Measurements from ENCODE around the gene ZNFX1. TPM values are rescaled to one million over a fixed set of nuclear protein-coding genes. Genes with fewer than 3 reads are reported as not detected.

ZNFX1 gene
- total RNA-seq, 4 donors from 2014 or later: 28.7 to 34.9 (median 31.1) TPM

DNA sequence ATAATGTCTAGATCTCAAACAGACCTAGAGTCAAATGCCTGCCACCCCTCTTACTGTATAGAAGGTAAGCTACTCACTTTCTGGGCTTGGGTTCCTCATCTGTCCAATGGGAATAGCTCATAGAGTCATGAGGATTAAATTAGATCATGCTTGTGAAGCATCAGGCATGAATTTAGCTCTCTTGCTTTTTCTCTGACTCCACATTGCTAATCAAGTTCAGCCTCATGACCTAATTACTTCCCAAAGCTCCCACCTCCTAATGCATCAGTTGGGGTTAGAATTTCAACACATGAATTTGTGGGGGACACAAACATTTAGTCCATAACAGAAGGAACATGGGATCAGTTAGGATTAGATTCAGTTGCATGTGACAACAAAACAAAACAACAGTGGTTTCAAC is 63.3 kb downstream of the ZNFX1 start:
- no peaks in the 10 kb centered on the region for H3K27me3 ChIP-seq
- TF ChIP-seq, protein P1, sequence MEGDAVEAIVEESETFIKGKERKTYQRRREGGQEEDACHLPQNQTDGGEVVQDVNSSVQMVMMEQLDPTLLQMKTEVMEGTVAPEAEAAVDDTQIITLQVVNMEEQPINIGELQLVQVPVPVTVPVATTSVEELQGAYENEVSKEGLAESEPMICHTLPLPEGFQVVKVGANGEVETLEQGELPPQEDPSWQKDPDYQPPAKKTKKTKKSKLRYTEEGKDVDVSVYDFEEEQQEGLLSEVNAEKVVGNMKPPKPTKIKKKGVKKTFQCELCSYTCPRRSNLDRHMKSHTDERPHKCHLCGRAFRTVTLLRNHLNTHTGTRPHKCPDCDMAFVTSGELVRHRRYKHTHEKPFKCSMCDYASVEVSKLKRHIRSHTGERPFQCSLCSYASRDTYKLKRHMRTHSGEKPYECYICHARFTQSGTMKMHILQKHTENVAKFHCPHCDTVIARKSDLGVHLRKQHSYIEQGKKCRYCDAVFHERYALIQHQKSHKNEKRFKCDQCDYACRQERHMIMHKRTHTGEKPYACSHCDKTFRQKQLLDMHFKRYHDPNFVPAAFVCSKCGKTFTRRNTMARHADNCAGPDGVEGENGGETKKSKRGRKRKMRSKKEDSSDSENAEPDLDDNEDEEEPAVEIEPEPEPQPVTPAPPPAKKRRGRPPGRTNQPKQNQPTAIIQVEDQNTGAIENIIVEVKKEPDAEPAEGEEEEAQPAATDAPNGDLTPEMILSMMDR (IDR thresholded peaks at IDR 0.05 in 4 of 5, conservative IDR thresholded peaks at IDR 0.05 in 1 of 5): no peak
- TF ChIP-seq POLR2A (IDR thresholded peaks at IDR 0.05): no peak
- peaks cover 0 to 8% of the 10 kb centered on the region in 2 donors for H3K4me1 ChIP-seq
- H3K4me3 ChIP-seq: no peak overlapping the region
- in situ Hi-C loops (cut with MboI; ENCODE audit: low sequenced_read_pairs in 4 of 4): no loop called here
- no peaks in the 10 kb centered on the region for H3K36me3 ChIP-seq
- H3K27ac ChIP-seq: no peak overlapping the region
- H3K9me3 ChIP-seq: no peaks in the 10 kb centered on the region
- ATAC-seq: no peak
- no peak for DNase-seq
- intact Hi-C loops (cut with DNase I; ENCODE audit: low total_unique reads): no loop called here

DNA sequence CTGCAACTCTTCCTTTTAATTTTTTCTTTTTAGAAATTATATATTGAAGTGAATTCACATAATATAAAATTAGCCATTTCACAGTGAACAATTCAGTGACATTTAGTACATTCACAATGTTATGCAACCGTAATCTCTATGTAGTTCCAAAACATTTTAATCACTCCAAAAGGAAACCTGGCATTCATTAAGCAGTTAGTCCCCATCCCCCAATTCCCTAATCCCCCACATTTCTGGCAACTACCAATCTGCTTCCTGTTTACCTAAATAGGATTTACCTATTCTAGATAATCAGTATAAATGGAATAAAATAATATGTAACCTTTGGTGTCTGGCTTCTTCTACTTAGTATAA is 67.1 kb downstream of the ZNFX1 start:
- Histone ChIP-seq H3K27ac (no peak overlapping the region), H3K36me3 (no peaks in the 10 kb centered on the region), H3K9me3 (no peaks in the 10 kb centered on the region), H3K27me3 (no peaks in the 10 kb centered on the region), H3K4me1 (no peaks in the 10 kb centered on the region), H3K4me3 (no peak overlapping the region)
- intact Hi-C loops (cut with DNase I; ENCODE audit: low total_unique reads): no loop called here
- in situ Hi-C loops (cut with MboI; ENCODE audit: low sequenced_read_pairs in 4 of 4): no loop called here
- no peak for DNase-seq
- no peak for ATAC-seq
- TF ChIP-seq POLR2A (IDR thresholded peaks at IDR 0.05): no peak
- TF ChIP-seq, protein P1 (IDR thresholded peaks at IDR 0.05 in 4 of 5, conservative IDR thresholded peaks at IDR 0.05 in 1 of 5): no peak

DNA sequence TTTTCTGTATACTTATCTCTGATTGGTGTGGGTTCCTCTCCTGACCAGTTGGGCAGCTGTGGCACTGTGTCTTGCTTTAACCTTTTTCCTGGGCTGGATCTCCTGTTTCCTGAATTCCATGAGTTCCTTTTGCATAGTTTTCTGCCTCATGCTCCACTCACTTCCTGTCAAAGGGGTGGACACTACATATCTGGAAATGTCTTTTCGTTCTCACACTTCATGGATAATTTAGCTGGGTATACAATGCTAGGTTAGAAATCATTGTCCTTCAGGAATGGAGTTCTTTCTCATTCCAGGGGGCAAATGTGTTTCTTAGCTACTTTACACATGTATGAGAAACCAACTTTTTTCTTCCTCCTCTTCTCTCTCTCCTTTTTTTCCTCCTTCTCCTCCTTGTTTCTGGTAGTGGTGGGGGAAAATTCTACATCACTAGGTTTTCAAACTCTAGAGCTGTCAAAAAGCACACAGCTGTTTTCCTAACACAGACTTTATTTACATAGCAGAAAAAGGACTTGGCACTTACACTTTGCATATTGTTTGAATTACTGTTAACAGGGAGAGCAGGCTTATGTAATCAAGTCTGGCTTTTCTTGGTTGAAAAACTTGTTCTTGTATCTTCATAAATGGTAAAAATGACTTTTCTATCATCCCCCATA is 67.6 kb downstream of the ZNFX1 start:
- in situ Hi-C loops (cut with MboI; ENCODE audit: low sequenced_read_pairs in 4 of 4) (no loop called here), intact Hi-C loops (cut with DNase I; ENCODE audit: low total_unique reads) (no loop called here)
- no peaks in the 10 kb centered on the region for H3K9me3 ChIP-seq
- H3K4me3 ChIP-seq: no peak overlapping the region
- DNase-seq: no peak
- no peak overlapping the region for H3K27ac ChIP-seq
- no peak for ATAC-seq
- TF ChIP-seq, protein P1 (IDR thresholded peaks at IDR 0.05 in 4 of 5, conservative IDR thresholded peaks at IDR 0.05 in 1 of 5): no peak
- TF ChIP-seq POLR2A (IDR thresholded peaks at IDR 0.05): no peak
- H3K27me3 ChIP-seq: no peaks in the 10 kb centered on the region
- H3K4me1 ChIP-seq: no peaks in the 10 kb centered on the region
- H3K36me3 ChIP-seq: no peaks in the 10 kb centered on the region

DNA sequence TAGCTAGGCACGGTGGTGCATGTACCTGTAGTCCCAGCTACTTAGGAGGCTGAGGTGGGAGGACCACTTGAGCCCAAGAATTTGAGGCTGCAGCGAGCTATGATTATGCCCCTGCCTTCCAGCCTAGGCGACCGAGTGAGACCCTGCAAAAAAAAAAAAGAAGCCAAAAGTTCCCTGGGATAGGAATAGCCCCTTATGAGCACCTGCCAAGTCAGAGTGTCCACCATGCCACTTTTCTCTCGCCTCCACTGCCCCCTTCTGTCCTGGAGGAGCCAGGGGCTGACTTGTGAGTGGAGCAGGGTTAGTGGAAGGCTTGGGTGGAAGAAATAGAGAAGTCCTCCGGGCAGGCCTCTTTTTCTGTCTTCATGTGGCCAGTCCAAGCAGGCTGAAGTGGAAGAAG is 70.8 kb downstream of the ZNFX1 start:
- DNase-seq (no peak), ATAC-seq (no peak)
- Histone ChIP-seq H3K9me3 (no peaks in the 10 kb centered on the region), H3K27me3 (no peaks in the 10 kb centered on the region), H3K27ac (no peak overlapping the region), H3K4me3 (no peak overlapping the region), H3K36me3 (no peaks in the 10 kb centered on the region), H3K4me1 (no peaks in the 10 kb centered on the region)
- in situ Hi-C loops (cut with MboI; ENCODE audit: low sequenced_read_pairs in 4 of 4): no loop called here
- no peak for TF ChIP-seq POLR2A (IDR thresholded peaks at IDR 0.05)
- TF ChIP-seq, protein P1 (IDR thresholded peaks at IDR 0.05 in 4 of 5, conservative IDR thresholded peaks at IDR 0.05 in 1 of 5): no peak
- intact Hi-C loops (cut with DNase I; ENCODE audit: low total_unique reads): no loop called here

DNA sequence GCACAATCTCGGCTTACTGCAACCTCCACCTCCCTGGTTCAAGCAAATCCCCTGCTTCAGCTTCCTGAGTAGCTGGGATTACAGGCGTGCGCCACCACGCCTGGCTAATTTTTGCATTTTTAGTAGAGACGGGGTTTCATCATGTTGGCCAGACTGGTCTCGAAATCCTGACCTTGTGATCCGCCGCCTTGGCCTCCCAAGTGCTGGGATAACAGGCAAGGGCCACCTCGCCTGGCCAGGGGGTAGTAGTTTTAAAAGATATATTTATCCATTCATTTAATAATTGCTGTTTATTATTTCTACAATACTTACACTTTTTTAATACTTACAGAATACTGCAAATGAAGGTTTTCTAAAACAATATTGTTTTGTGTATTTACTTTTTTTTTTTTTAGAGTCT is 74.1 kb downstream of the ZNFX1 start:
- Histone ChIP-seq H3K9me3 (no peaks in the 10 kb centered on the region), H3K27me3 (no peaks in the 10 kb centered on the region), H3K27ac (no peak overlapping the region), H3K4me1 (no peaks in the 10 kb centered on the region), H3K36me3 (no peaks in the 10 kb centered on the region), H3K4me3 (no peak overlapping the region)
- TF ChIP-seq POLR2A (IDR thresholded peaks at IDR 0.05): no peak
- TF ChIP-seq, protein P1 (IDR thresholded peaks at IDR 0.05 in 4 of 5, conservative IDR thresholded peaks at IDR 0.05 in 1 of 5): no peak
- no peak for DNase-seq
- intact Hi-C loops (cut with DNase I; ENCODE audit: low total_unique reads): no loop called here
- ATAC-seq: no peak
- in situ Hi-C loops (cut with MboI; ENCODE audit: low sequenced_read_pairs in 4 of 4): no loop called here

Data from gastrocnemius medialis (tissue), 4 donors.